ENCODE results near the gene FAM20B.

FAM20B gene

GRCh38 chr1:179107706-179108629 is 82.3 kb downstream of the FAM20B start:
- Histone ChIP-seq H3K36me3 (ENCODE audit: control insufficient read depth, insufficient read depth, low read length) (peaks cover 12% of the 10 kb centered on the region), H3K4me3 (replicated peaks; ENCODE audit: low read depth, low read length) (no peak overlapping the region), H3K27me3 (replicated peaks; ENCODE audit: control insufficient read depth, insufficient read depth, low read length) (no peaks in the 10 kb centered on the region)
- TF ChIP-seq CTCF (IDR thresholded peaks at IDR 0.05; ENCODE audit: insufficient read depth, low read length, poor library complexity, severe bottlenecking): no peak
- no peak for DNase-seq (ENCODE audit: extremely low read depth, insufficient read length)

GRCh38 chr1:179108644-179109043 is 83.0 kb downstream of the FAM20B start:
- no peak for TF ChIP-seq CTCF (IDR thresholded peaks at IDR 0.05; ENCODE audit: insufficient read depth, low read length, poor library complexity, severe bottlenecking)
- DNase-seq (ENCODE audit: extremely low read depth, insufficient read length): no peak
- Histone ChIP-seq H3K36me3 (ENCODE audit: control insufficient read depth, insufficient read depth, low read length) (peaks cover 12% of the 10 kb centered on the region), H3K4me3 (replicated peaks; ENCODE audit: low read depth, low read length) (no peak overlapping the region), H3K27me3 (replicated peaks; ENCODE audit: control insufficient read depth, insufficient read depth, low read length) (no peaks in the 10 kb centered on the region)

- H3K27me3 ChIP-seq (replicated peaks; ENCODE audit: control insufficient read depth, insufficient read depth, low read length): no peaks in the 10 kb centered on the region
- TF ChIP-seq CTCF (IDR thresholded peaks at IDR 0.05; ENCODE audit: insufficient read depth, low read length, poor library complexity, severe bottlenecking): no peak
- peaks cover 5% of the 10 kb centered on the region for H3K36me3 ChIP-seq (ENCODE audit: control insufficient read depth, insufficient read depth, low read length)
- H3K4me3 ChIP-seq (replicated peaks; ENCODE audit: low read depth, low read length): no peak overlapping the region
- no peak for DNase-seq (ENCODE audit: extremely low read depth, insufficient read length)
Observed at GRCh38 chr1:179115181-179115580, 89.5 kb downstream of the FAM20B start.

GRCh38 chr1:179119513-179119912 is 93.8 kb downstream of the FAM20B start:
- TF ChIP-seq CTCF (IDR thresholded peaks at IDR 0.05; ENCODE audit: insufficient read depth, low read length, poor library complexity, severe bottlenecking): no peak
- Histone ChIP-seq H3K36me3 (ENCODE audit: control insufficient read depth, insufficient read depth, low read length) (peaks cover 2% of the 10 kb centered on the region), H3K4me3 (replicated peaks; ENCODE audit: low read depth, low read length) (no peak overlapping the region), H3K27me3 (replicated peaks; ENCODE audit: control insufficient read depth, insufficient read depth, low read length) (no peaks in the 10 kb centered on the region)
- no peak for DNase-seq (ENCODE audit: extremely low read depth, insufficient read length)

GRCh38 chr1:179120736-179121135 is 95.0 kb downstream of the FAM20B start:
- no peak overlapping the region for H3K4me3 ChIP-seq (replicated peaks; ENCODE audit: low read depth, low read length)
- no peak for DNase-seq (ENCODE audit: extremely low read depth, insufficient read length)
- H3K36me3 ChIP-seq (ENCODE audit: control insufficient read depth, insufficient read depth, low read length): peaks cover 2% of the 10 kb centered on the region
- no peak for TF ChIP-seq CTCF (IDR thresholded peaks at IDR 0.05; ENCODE audit: insufficient read depth, low read length, poor library complexity, severe bottlenecking)
- no peaks in the 10 kb centered on the region for H3K27me3 ChIP-seq (replicated peaks; ENCODE audit: control insufficient read depth, insufficient read depth, low read length)
